GM18867 (cell line): ENCODE data around the gene MAML2.
"Not testable (repeated sequence)": the region's sequence is repeated elsewhere in the genome, so short reads cannot be mapped to it uniquely, and the experiment has no call there.

ENCODE experiments used
- ATAC-seq: cut with Tn5 transposase; IDR thresholded peaks from one replicate; pipeline ENCODE4 v1.9.1; 2021; ENCODE audit warnings: mild to moderate bottlenecking, moderate library complexity; ENCODE audit not compliant: unreplicated experiment

Gene MAML2

GRCh38 chr11:96272529-96273222, 70.3 kb downstream of the MAML2 start:
- peak; percentile 82 for ATAC-seq

- ATAC-seq, result no peak
Measured at GRCh38 chr11:96271777-96272176, 71.2 kb downstream of the MAML2 start.

GRCh38 chr11:96271352-96271751, 71.6 kb downstream of the MAML2 start:
- not testable (repeated sequence) for ATAC-seq

GRCh38 chr11:96268527-96268926, 74.5 kb downstream of the MAML2 start:
- not testable (repeated sequence) for ATAC-seq

GRCh38 chr11:96267496-96268032, 75.4 kb downstream of the MAML2 start:
- peak; percentile 96 for ATAC-seq

- no peak for ATAC-seq
Measured at GRCh38 chr11:96267001-96267495, 75.9 kb downstream of the MAML2 start.

GRCh38 chr11:96265972-96266371, 77.0 kb downstream of the MAML2 start:
- no peak for ATAC-seq

- no peak for ATAC-seq
Measured at GRCh38 chr11:96265220-96265737, 77.7 kb downstream of the MAML2 start.

- no peak for ATAC-seq
Measured at GRCh38 chr11:96264364-96264763, 78.6 kb downstream of the MAML2 start.

- no peak for ATAC-seq
Measured at GRCh38 chr11:96263238-96263763, 79.7 kb downstream of the MAML2 start.

GRCh38 chr11:96260532-96260931, 82.5 kb downstream of the MAML2 start:
- ATAC-seq, result no peak

GRCh38 chr11:96260067-96260511, 82.9 kb downstream of the MAML2 start:
- ATAC-seq, result no peak

GRCh38 chr11:96259134-96259830, 83.7 kb downstream of the MAML2 start:
- ATAC-seq, result no peak

- peak; percentile 82 for ATAC-seq
Measured at GRCh38 chr11:96257972-96258934, 84.7 kb downstream of the MAML2 start.

GRCh38 chr11:96257036-96257435, 86.0 kb downstream of the MAML2 start:
- no peak for ATAC-seq

GRCh38 chr11:96256215-96257011, 86.6 kb downstream of the MAML2 start:
- no peak for ATAC-seq

GRCh38 chr11:96254854-96255253, 88.1 kb downstream of the MAML2 start:
- ATAC-seq, result no peak

- ATAC-seq, result peak; percentile 66
Measured at GRCh38 chr11:96254087-96254486, 88.9 kb downstream of the MAML2 start.

- no peak for ATAC-seq
Measured at GRCh38 chr11:96246718-96247552, 96.1 kb downstream of the MAML2 start.
